KMS-11 (cell line): ENCODE data around the gene SIMC1.
"Not testable (repeated sequence)": the region's sequence is repeated elsewhere in the genome, so short reads cannot be mapped to it uniquely, and the experiment has no call there.

Source experiments
- H2AFZ ChIP-seq: fragments of 200-600 bp; sonication (generic); 2 replicates; pipeline ENCODE4 v1.6.1; 2016; ENCODE audit warnings: antibody characterized with exemption, mixed run types, low read depth
- H3K27ac ChIP-seq: fragments of 200-600 bp; sonication (generic); 2 replicates; pipeline ENCODE4 v1.6.1; 2016; ENCODE audit warnings: mild to moderate bottlenecking, mixed run types
- H3K27me3 ChIP-seq: fragments of 200-600 bp; sonication (generic); 2 replicates; pipeline ENCODE4 v1.6.1; 2017; ENCODE audit warnings: mild to moderate bottlenecking, low read depth, mixed run types, moderate library complexity; ENCODE audit not compliant: insufficient read depth
- H3K36me3 ChIP-seq: fragments of 200-600 bp; sonication (generic); 2 replicates; pipeline ENCODE4 v1.6.1; 2017; ENCODE audit warnings: mild to moderate bottlenecking, mixed run types; ENCODE audit not compliant: insufficient read depth
- H3K4me1 ChIP-seq: fragments of 200-600 bp; sonication (generic); 2 replicates; pipeline ENCODE4 v1.6.1; 2016; ENCODE audit warnings: mild to moderate bottlenecking, low read depth, mixed run types; ENCODE audit not compliant: poor library complexity, severe bottlenecking
- H3K4me2 ChIP-seq: fragments of 200-600 bp; sonication (generic); 2 replicates; pipeline ENCODE4 v1.7.0; 2016; ENCODE audit warnings: mild to moderate bottlenecking, mixed run types
- H3K4me3 ChIP-seq: fragments of 200-600 bp; sonication (generic); IDR thresholded peaks from 2 replicates; pipeline ENCODE4 v1.6.1; 2017; ENCODE audit warnings: low read depth, low read length, mixed read lengths; ENCODE audit not compliant: insufficient read depth
- H3K79me2 ChIP-seq: fragments of 200-600 bp; sonication (generic); 2 replicates; pipeline ENCODE4 v1.6.1; 2016; ENCODE audit warnings: low read depth, mixed run types; ENCODE audit not compliant: insufficient read depth
- H3K9ac ChIP-seq: fragments of 200-600 bp; sonication (generic); 2 replicates; pipeline ENCODE4 v1.6.1; 2016; ENCODE audit warnings: mild to moderate bottlenecking, mixed run types
- H4K20me1 ChIP-seq: fragments of 200-600 bp; sonication (generic); 2 replicates; pipeline ENCODE4 v1.6.1; 2016; ENCODE audit warnings: mild to moderate bottlenecking, mixed run types; ENCODE audit not compliant: insufficient read depth

Gene SIMC1

GRCh38 chr5:176245489-176245888 is 7.3 kb downstream of the SIMC1 start:
- not testable (repeated sequence) for H3K4me3 ChIP-seq, H3K36me3 ChIP-seq, H3K27me3 ChIP-seq, H3K4me1 ChIP-seq, H3K27ac ChIP-seq, H3K79me2 ChIP-seq, H3K9ac ChIP-seq, H2AFZ ChIP-seq, H4K20me1 ChIP-seq, H3K4me2 ChIP-seq

GRCh38 chr5:176250691-176251090 is 12.5 kb downstream of the SIMC1 start:
- H2AFZ ChIP-seq, H3K4me3 ChIP-seq, H3K9ac ChIP-seq, H3K27me3 ChIP-seq, H3K27ac ChIP-seq, H4K20me1 ChIP-seq, H3K4me2 ChIP-seq, H3K79me2 ChIP-seq, H3K36me3 ChIP-seq, H3K4me1 ChIP-seq: not testable (repeated sequence)

GRCh38 chr5:176252171-176252570 is 13.9 kb downstream of the SIMC1 start:
- H2AFZ ChIP-seq, H3K79me2 ChIP-seq, H3K4me3 ChIP-seq, H3K36me3 ChIP-seq, H3K4me2 ChIP-seq, H3K4me1 ChIP-seq, H3K27me3 ChIP-seq, H4K20me1 ChIP-seq, H3K27ac ChIP-seq, H3K9ac ChIP-seq: not testable (repeated sequence)

GRCh38 chr5:176253370-176254065 is 15.3 kb downstream of the SIMC1 start:
- H3K27ac ChIP-seq, H3K4me2 ChIP-seq, H3K9ac ChIP-seq, H3K36me3 ChIP-seq, H3K4me3 ChIP-seq, H3K27me3 ChIP-seq, H4K20me1 ChIP-seq, H3K79me2 ChIP-seq, H3K4me1 ChIP-seq, H2AFZ ChIP-seq: not testable (repeated sequence)

- H4K20me1 ChIP-seq, H3K4me1 ChIP-seq, H3K27me3 ChIP-seq, H2AFZ ChIP-seq, H3K79me2 ChIP-seq, H3K27ac ChIP-seq, H3K4me3 ChIP-seq, H3K9ac ChIP-seq, H3K4me2 ChIP-seq, H3K36me3 ChIP-seq: not testable (repeated sequence)
Observed at GRCh38 chr5:176254066-176254393, 15.8 kb downstream of the SIMC1 start.

GRCh38 chr5:176257871-176258505 is 19.8 kb downstream of the SIMC1 start:
- H3K36me3 ChIP-seq, H3K4me1 ChIP-seq, H3K9ac ChIP-seq, H3K4me3 ChIP-seq, H3K4me2 ChIP-seq, H3K79me2 ChIP-seq, H2AFZ ChIP-seq, H4K20me1 ChIP-seq, H3K27ac ChIP-seq, H3K27me3 ChIP-seq: not testable (repeated sequence)

- H3K4me1 ChIP-seq, H3K9ac ChIP-seq, H2AFZ ChIP-seq, H4K20me1 ChIP-seq, H3K27ac ChIP-seq, H3K4me3 ChIP-seq, H3K4me2 ChIP-seq, H3K36me3 ChIP-seq, H3K79me2 ChIP-seq, H3K27me3 ChIP-seq: not testable (repeated sequence)
Observed at GRCh38 chr5:176260682-176261081, 22.5 kb downstream of the SIMC1 start.

GRCh38 chr5:176266448-176266847 is 28.2 kb downstream of the SIMC1 start:
- not testable (repeated sequence) for H3K79me2 ChIP-seq, H3K9ac ChIP-seq

GRCh38 chr5:176289018-176289417 is 50.8 kb downstream of the SIMC1 start:
- not testable (repeated sequence) for H4K20me1 ChIP-seq, H3K4me3 ChIP-seq, H3K36me3 ChIP-seq, H3K27ac ChIP-seq, H3K79me2 ChIP-seq, H2AFZ ChIP-seq, H3K4me1 ChIP-seq, H3K4me2 ChIP-seq, H3K27me3 ChIP-seq, H3K9ac ChIP-seq

More at GRCh38 chr5:176266448-176266847, 28.2 kb downstream of the SIMC1 start:
- H3K36me3 ChIP-seq, H4K20me1 ChIP-seq, H3K4me2 ChIP-seq, H3K4me3 ChIP-seq, H3K27ac ChIP-seq, H3K4me1 ChIP-seq, H3K27me3 ChIP-seq, H2AFZ ChIP-seq: not testable (repeated sequence)

GRCh38 chr5:176290057-176290840 is 52.0 kb downstream of the SIMC1 start:
- not testable (repeated sequence) for H3K4me3 ChIP-seq, H3K27ac ChIP-seq

More at GRCh38 chr5:176290057-176290840, 52.0 kb downstream of the SIMC1 start:
- H3K4me1 ChIP-seq, H3K36me3 ChIP-seq, H4K20me1 ChIP-seq, H2AFZ ChIP-seq, H3K9ac ChIP-seq, H3K4me2 ChIP-seq, H3K27me3 ChIP-seq, H3K79me2 ChIP-seq: not testable (repeated sequence)
